ENCODE results near the gene SAE1.

DNA sequence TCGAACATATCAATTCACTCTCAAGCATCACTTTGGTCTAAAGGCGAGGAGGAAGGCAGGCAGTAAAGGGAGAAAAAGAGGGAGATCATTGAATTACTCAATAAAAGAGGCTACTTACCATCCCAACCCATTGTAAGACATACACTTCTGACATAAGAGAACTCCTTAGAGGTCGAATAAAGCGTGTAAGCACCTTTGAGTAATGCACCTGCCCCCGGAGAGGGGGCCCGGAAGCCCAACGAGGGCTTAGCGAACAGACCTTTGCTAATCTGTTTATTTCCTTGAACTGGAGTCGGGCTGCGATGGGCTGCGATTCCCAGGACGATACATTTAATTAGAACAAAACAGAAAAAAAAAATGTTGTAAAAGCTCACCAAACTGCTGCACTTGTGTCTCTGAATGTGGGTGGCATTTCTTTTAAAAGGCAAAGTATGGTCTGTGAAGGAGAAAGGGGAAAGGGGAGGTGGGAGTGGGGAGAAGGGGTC lies 20.1 kb upstream of the SAE1 start:
- TF ChIP-seq CTCF (IDR thresholded peaks at IDR 0.05) (no peak), ATOH8 (CRISPR knock-in tag; IDR thresholded peaks at IDR 0.05; ENCODE audit: low read depth) (no peak), JUN (IDR thresholded peaks at IDR 0.05) (no peak), CHD4 (IDR thresholded peaks at IDR 0.05; ENCODE audit: borderline replicate concordance) (no peak), SMC3 (IDR thresholded peaks at IDR 0.05) (no peak)
